ENCODE data around the gene KLHL29.

- TF ChIP-seq POLR2AphosphoS5 (IDR thresholded peaks at IDR 0.05; ENCODE audit: low read depth) (no peak), CTCF (IDR thresholded peaks at IDR 0.05; ENCODE audit: insufficient read depth, low read length) (no peak), REST (IDR thresholded peaks at IDR 0.05; ENCODE audit: insufficient replicate concordance, low read depth) (no peak), SPI1 (IDR thresholded peaks at IDR 0.05; ENCODE audit: borderline replicate concordance, low read depth) (no peak)
Measured at GRCh38 chr2:23607925-23608324, 222.9 kb downstream of the KLHL29 start.

Measured in HL-60 (cell line).